Breast epithelium (tissue), 4 donors: ENCODE results near the gene CCDC92B. TPM values are rescaled to one million over a fixed set of nuclear protein-coding genes. Genes with fewer than 3 reads are reported as not detected.

Experiments
- DNase-seq, 2 donors: peaks; one replicate each; pipeline ENCODE4 v3.0.0-alpha.2; 2019; ENCODE audit warnings: low spot score in 2 of 2
- H3K27ac ChIP-seq, 2 donors: fragments of 200-600 bp; sonication (generic) in 1 of 2; one replicate each; pipeline ENCODE4 v1.5.1; 2016 to 2019; ENCODE audit warnings: mild to moderate bottlenecking in 1 of 2
- H3K27me3 ChIP-seq, 2 donors: fragments of 200-600 bp; sonication (generic) in 1 of 2; one replicate each; pipeline versions ENCODE4 v1.5.1 to v1.6.0; 2017 to 2019; ENCODE audit warnings: control low read depth in 1 of 2, mild to moderate bottlenecking in 1 of 2
- H3K36me3 ChIP-seq: fragments of 200-600 bp; one replicate; pipeline ENCODE4 v1.5.1; 2019
- H3K4me1 ChIP-seq, 2 donors: fragments of 200-600 bp; sonication (generic); one replicate each; pipeline ENCODE4 v1.5.1; 2016 to 2019; ENCODE audit warnings: control low read depth in 1 of 2
- H3K4me3 ChIP-seq, 3 donors: fragments of 200-600 bp; sonication (generic); 1 replicate in 2 of 3; 2 replicates in 1 of 3; pipeline ENCODE4 v1.5.1; 2016 to 2019; ENCODE audit warnings: mild to moderate bottlenecking in 3 of 3, moderate library complexity in 2 of 3
- H3K9me3 ChIP-seq, 2 donors: fragments of 200-600 bp; sonication (generic) in 1 of 2; one replicate each; pipeline ENCODE4 v1.5.1; 2016 to 2019; ENCODE audit warnings: control low read depth in 1 of 2
- POLR2A ChIP-seq: fragments of 450-650 bp; IDR thresholded peaks from one replicate; pipeline ENCODE4 v1.6.1; 2016; ENCODE audit warnings: antibody characterized with exemption, mild to moderate bottlenecking, moderate library complexity
- POLR2AphosphoS5 ChIP-seq, 3 donors: sonication (generic); formaldehyde crosslinking; IDR thresholded peaks; one replicate each; pipeline ENCODE4 v1.6.1; 2017; ENCODE audit warnings: antibody characterized with exemption in 3 of 3
- intact Hi-C: fragments of 100-400 bp; cut with DNase I; formaldehyde crosslinking; loops from one replicate; pipeline ENCODE4 v1.15.1; 2023; ENCODE audit warnings: low total_unique reads
- total RNA-seq, 3 donors: library from RNA; depleted of rRNA; stranded (reverse); fragments of >200 nt; gene quantifications; one replicate each; pipeline ENCODE4 v1.1.0, GENCODE V29; 2016
- TF ChIP-seq, protein P1 (sequence below), 3 donors: fragments of 450-650 bp; IDR thresholded peaks; one replicate each; pipeline ENCODE4 v1.5.1; 2016 to 2017; ENCODE audit warnings: antibody characterized with exemption in 3 of 3, mild to moderate bottlenecking in 3 of 3, moderate library complexity in 3 of 3

The CCDC92B gene
- total RNA-seq, 3 donors from 2014 or later, result 0.33 TPM; not detected in 2

DNA sequence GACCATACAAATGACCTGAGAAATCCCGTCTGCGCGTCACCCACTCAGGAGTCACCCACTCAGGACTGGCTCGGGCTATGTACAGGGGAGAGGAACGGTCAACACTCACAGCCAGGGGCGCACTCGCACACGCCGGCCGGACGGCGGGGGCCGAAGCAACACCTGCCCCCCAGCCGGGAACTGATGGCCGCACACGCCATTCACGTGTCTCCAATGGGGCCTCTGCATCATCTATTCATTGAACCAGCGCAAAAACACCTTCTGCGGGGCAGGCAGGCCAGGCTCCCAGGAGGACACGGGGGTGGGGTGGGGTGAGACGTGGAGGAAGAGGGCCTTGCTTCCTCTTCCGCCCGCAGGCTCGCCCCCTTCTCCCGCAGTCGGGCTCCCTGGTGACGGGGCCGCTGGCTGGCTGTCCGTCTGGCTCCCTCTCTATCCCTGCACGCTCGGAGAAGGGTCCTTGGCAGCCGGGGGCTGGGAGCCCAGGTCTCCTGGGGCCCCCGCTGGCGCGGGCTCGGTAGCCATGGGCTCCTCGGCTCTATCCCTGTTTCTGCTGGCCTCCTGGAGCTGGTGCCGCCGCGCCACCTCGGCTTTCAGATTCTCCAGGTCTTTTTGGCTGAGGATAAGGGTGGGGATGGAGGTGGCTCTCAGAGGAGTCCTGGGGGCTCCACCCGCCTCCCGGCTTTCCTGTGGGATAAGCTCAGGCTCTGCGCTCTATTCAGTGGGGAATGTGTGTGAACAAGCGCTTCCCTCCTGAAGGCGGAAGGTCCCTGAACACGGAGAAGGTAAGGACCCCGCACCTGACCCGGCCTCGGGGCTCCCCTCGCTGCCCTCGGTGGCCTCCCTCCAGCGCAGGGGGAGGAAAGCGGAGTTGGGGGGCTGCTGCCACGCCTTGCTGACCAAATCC, 59.0 kb downstream of the CCDC92B start:
- Histone ChIP-seq H3K27ac (no peak overlapping the region), H3K36me3 (no peaks in the 10 kb centered on the region), H3K27me3 (no peaks in the 10 kb centered on the region), H3K9me3 (no peaks in the 10 kb centered on the region), H3K4me1 (peaks cover 0 to 3% of the 10 kb centered on the region in 2 donors), H3K4me3 (no peak overlapping the region)
- intact Hi-C loops, result no loop called here
- DNase-seq, result peak; percentile 16 to 31
- no peak for TF ChIP-seq POLR2A
- TF ChIP-seq, protein P1, sequence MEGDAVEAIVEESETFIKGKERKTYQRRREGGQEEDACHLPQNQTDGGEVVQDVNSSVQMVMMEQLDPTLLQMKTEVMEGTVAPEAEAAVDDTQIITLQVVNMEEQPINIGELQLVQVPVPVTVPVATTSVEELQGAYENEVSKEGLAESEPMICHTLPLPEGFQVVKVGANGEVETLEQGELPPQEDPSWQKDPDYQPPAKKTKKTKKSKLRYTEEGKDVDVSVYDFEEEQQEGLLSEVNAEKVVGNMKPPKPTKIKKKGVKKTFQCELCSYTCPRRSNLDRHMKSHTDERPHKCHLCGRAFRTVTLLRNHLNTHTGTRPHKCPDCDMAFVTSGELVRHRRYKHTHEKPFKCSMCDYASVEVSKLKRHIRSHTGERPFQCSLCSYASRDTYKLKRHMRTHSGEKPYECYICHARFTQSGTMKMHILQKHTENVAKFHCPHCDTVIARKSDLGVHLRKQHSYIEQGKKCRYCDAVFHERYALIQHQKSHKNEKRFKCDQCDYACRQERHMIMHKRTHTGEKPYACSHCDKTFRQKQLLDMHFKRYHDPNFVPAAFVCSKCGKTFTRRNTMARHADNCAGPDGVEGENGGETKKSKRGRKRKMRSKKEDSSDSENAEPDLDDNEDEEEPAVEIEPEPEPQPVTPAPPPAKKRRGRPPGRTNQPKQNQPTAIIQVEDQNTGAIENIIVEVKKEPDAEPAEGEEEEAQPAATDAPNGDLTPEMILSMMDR (IDR thresholded peaks at IDR 0.05), result no peak
- TF ChIP-seq POLR2AphosphoS5 (IDR thresholded peaks at IDR 0.05), result no peak

DNA sequence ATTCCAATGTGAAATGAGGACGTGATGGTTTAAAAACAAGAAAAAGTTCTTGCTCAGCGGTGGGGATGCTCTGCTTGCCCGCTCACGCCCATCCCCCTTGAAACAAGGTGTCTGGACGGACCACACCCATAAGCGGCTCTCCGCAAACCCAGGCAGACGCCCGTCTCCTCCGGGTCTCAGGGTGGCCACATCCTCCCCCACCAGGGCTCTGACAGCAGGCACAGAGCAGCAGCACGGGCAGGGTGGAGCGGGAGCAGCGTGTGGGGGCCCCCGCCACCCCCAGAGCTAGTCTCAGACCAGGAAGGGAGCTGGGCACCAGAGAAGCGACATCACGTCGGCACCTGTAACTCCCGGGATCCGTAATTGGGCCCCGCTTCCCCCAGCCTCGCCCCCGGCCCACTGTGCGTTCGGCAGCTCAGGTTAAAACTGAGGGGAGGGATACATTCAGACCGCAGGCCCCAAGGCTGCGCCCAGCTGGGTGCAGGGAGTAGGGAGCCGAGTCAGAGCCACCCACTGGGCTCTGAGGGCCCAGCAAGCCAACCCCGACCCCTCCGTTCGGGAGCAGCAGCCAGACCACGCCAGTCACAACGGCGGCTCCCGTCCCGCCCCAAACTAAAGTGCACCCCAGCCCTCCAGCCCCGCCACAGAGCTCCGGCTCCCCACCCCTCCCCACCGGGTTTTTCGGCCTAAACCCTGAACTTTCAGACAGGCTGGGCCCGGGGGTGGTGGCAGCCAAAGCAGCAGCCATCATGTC, 59.9 kb downstream of the CCDC92B start:
- no peak for TF ChIP-seq POLR2A
- no peak for TF ChIP-seq POLR2AphosphoS5 (IDR thresholded peaks at IDR 0.05)
- TF ChIP-seq, protein P1 (IDR thresholded peaks at IDR 0.05), result no peak
- intact Hi-C loops, result no loop called here
- H3K27ac ChIP-seq, result no peak overlapping the region
- H3K27me3 ChIP-seq, result no peaks in the 10 kb centered on the region
- H3K4me3 ChIP-seq, result no peak overlapping the region
- no peaks in the 10 kb centered on the region for H3K9me3 ChIP-seq
- H3K4me1 ChIP-seq, result peaks cover 0 to 3% of the 10 kb centered on the region in 2 donors
- H3K36me3 ChIP-seq, result no peaks in the 10 kb centered on the region
- DNase-seq, result peak in 1 of 2 donors; percentile 15

DNA sequence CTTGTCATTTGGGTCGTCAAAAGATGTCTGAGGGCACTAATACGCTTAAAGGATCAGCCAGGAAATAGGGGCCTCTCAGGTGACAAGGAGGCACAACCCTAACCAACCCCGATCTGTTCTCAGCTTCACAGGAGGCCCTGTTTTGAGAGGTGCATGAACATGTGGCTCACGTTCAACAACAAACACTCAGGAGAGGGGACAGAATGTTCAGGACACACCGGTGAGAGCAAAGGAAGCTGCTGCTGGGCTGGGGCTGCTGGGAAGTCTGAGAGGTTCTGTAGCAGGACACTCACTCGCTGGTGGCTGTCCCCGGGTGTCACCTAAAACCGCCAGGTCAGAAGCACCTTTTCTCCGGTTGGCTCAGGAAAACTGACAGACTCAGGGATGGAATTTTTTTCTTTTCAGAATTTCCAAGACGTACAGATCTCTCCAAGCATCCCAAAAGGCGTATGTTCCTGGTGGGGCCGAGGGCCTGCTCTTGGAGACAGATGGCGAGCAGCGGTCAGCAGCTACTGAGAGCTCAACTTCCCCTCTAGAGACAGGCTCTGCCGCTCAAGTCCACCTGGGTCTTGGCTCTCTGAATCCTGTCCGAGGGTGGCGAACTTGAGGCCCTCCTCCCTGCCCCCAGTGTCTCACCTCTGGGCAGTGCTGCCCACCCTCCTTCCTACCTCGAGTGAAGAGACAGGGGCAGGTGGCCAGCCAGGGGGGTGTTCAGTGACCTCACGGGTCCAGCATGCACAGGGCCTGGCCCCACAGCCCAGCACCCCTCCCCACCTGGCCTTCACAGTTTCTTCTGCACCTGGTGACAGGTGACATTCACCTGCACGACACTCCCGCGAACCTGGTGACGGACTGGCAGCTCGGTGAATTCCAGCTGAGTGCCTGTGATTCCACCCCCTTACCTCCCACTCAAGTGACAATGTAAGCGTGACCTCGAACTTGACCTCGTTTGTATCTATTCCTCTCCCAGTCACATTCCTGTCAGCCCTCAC, 60.8 kb downstream of the CCDC92B start:
- Histone ChIP-seq H3K9me3 (no peaks in the 10 kb centered on the region), H3K27me3 (no peaks in the 10 kb centered on the region), H3K36me3 (no peaks in the 10 kb centered on the region), H3K4me3 (no peak overlapping the region), H3K4me1 (peaks cover 0 to 3% of the 10 kb centered on the region in 2 donors), H3K27ac (no peak overlapping the region)
- peak in 1 of 2 donors; percentile 16 for DNase-seq
- intact Hi-C loops, result no loop called here
- TF ChIP-seq POLR2A (no peak), POLR2AphosphoS5 (IDR thresholded peaks at IDR 0.05) (peak in 1 of 3 donors; percentile 27)
- TF ChIP-seq, protein P1 (IDR thresholded peaks at IDR 0.05), result no peak

DNA sequence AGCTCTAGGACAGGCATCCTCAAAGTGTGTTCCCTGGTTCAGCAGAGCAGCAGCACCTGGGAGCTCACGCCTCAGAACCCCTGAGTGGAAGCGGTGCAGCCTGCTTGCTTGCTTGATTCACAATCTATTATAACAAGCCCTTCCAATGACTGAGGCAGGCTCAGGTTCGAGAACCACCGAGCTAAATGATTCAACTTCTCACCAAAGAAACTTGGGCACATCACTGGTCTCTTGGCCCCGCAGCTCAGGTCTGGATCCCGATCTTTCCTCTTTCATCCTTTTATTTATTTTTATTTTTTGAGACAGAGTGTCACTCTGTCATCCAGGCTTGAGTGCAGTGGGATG, 62.4 kb downstream of the CCDC92B start:
- H3K36me3 ChIP-seq, result no peaks in the 10 kb centered on the region
- intact Hi-C loops, result no loop called here
- no peaks in the 10 kb centered on the region for H3K27me3 ChIP-seq
- H3K27ac ChIP-seq, result peak overlapping the region; percentile 10 to 66
- H3K9me3 ChIP-seq, result no peaks in the 10 kb centered on the region
- DNase-seq, result no peak
- TF ChIP-seq POLR2AphosphoS5 (IDR thresholded peaks at IDR 0.05) (no peak), POLR2A (no peak)
- TF ChIP-seq, protein P1 (IDR thresholded peaks at IDR 0.05), result no peak
- H3K4me3 ChIP-seq, result no peak overlapping the region
- peaks cover 0 to 3% of the 10 kb centered on the region in 2 donors for H3K4me1 ChIP-seq
